NCI-H774 (cell line): ENCODE data around the gene PCDHGB5.
"Not testable (repeated sequence)": the region's sequence is repeated elsewhere in the genome, so short reads cannot be mapped to it uniquely, and the experiment has no call there.

Experiments
- DNase-seq: peaks from one replicate; lab custom pipeline; 2025; lab: John Stamatoyannopoulos, UW

Gene PCDHGB5

DNA sequence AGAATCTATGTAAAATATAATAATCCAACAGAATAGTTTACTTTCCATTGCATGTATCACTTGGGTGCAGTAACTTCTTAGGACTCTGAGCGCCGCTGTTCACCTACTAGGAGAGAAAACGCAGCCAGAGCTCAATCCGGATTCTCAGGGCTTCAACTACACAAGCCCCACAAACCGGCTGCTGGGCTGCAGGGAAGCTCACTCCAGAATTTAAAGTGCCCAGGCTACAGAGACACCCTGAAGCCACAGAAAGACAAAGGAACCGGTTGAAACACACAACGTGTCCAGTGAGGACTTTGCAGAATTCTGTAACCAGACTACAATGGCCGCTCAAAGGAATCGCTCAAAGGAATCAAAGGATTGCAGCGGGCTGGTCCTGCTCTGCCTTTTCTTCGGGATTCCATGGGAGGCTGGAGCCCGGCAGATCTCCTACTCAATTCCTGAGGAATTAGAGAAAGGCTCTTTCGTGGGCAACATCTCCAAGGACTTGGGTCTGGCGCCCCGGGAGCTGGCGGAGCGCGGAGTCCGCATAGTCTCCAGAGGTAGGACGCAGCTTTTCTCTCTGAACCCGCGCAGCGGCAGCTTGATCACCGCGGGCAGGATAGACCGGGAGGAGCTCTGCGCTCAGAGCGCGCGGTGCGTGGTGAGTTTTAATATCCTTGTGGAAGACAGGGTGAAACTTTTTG, 15.2 kb downstream of the PCDHGB5 start, which contains the start of gene PCDHGA10:
Gene PCDHGA10, plus strand, starts transcription at position 134 of the 686 bp plus-strand sequence. Its CDS starts 189 bp downstream, at position 323.
- DNase-seq = no peak

- DNase-seq = no peak
Observed at GRCh38 chr5:141413540-141414069, 15.9 kb downstream of the PCDHGB5 start.

DNA sequence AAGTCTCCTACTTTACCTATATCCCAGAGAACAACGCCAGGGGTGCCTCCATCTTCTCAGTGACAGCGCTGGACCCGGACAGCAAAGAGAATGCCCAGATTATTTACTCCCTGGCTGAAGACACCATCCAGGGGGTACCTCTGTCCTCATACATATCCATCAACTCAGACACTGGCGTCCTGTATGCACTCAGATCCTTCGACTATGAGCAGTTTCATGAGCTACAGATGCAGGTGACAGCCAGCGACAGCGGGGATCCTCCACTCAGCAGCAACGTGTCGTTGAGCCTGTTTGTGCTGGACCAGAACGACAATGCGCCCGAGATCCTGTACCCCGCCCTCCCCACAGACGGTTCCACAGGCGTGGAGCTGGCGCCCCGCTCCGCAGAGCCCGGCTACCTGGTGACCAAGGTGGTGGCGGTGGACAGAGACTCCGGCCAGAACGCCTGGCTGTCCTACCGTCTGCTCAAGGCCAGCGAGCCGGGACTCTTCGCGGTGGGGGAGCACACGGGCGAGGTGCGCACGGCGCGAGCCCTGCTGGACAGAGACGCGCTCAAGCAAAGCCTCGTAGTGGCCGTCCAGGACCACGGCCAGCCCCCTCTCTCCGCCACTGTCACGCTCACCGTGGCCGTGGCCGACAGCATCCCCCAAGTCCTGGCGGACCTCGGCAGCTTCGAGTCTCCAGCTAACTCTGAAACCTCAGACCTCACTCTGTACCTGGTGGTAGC, 17.0 kb downstream of the PCDHGB5 start:
- not testable (repeated sequence) for DNase-seq

GRCh38 chr5:141415275-141415618, 17.5 kb downstream of the PCDHGB5 start:
- not testable (repeated sequence) for DNase-seq

GRCh38 chr5:141417494-141418172, 19.9 kb downstream of the PCDHGB5 start, which contains the start of gene PCDHGB7:
Gene PCDHGB7 (plus strand): TSS chr5:141417677. CDS start chr5:141417860, 183 bp downstream.
- DNase-seq = peak; percentile 63

DNA sequence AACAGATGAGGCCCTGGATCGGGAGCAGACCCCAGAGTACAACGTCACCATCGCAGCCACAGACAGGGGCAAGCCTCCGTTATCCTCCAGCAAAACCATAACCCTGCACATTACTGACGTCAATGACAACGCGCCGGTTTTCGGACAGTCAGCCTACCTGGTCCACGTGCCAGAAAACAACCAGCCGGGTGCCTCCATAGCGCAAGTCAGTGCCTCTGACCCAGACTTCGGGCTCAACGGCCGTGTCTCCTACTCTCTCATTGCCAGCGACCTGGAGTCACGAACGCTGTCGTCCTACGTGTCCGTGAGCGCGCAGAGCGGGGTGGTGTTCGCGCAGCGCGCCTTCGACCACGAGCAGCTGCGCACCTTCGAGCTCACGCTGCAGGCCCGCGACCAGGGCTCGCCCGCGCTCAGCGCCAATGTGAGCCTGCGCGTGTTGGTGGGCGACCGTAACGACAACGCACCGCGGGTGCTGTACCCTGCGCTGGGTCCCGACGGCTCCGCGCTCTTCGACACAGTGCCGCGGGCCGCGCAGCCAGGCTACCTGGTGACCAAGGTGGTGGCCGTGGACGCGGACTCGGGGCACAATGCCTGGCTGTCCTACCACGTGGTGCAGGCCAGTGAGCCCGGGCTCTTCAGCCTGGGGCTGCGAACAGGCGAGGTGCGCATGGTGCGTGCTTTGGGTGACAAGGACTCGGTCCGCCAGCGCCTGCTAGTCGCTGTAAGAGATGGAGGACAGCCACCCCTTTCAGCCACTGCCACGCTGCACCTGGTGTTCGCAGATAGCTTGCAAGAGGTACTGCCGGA, 21.5 kb downstream of the PCDHGB5 start:
- DNase-seq = no peak

DNA sequence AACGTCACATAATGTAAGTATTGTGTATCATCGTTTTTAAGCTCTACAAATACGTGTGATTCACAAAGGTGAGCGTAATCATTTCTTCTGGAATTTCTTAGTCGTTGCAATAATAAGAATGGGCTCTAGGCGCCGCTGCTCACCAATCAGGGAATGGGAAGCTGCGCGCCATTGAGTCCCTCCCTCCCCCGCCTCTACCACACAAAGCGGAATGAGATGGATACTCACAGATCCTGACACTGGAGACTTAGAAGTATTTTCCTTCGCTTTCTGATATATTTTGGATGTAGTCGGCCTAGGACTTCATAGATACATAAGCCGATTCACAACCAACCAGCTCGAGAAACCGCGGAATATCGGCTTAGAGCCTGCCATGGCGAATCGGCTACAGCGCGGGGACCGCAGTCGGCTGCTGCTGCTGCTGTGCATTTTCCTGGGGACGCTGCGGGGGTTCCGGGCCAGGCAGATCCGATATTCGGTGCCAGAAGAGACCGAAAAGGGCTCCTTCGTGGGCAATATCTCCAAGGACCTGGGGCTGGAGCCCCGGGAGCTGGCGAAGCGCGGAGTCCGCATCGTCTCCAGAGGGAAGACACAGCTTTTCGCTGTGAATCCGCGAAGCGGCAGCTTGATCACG, 23.2 kb downstream of the PCDHGB5 start, which contains the start of gene PCDHGA11:
Gene PCDHGA11, plus strand, starts transcription at position 197 of the 634 bp plus-strand sequence. Its CDS starts 177 bp downstream, at position 374.
- DNase-seq = no peak

DNA sequence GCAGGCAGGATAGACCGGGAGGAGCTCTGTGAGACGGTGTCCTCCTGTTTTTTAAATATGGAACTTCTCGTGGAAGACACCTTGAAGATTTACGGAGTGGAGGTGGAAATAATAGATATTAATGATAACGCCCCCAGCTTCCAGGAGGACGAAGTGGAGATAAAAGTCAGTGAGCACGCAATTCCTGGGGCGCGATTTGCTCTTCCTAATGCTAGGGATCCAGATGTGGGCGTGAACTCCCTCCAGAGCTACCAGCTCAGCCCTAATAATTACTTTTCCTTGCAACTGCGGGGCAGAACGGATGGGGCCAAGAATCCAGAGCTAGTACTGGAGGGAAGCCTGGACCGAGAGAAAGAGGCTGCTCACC, 23.7 kb downstream of the PCDHGB5 start:
- no peak for DNase-seq

- no peak for DNase-seq
Observed at GRCh38 chr5:141422742-141423291, 25.1 kb downstream of the PCDHGB5 start.

DNA sequence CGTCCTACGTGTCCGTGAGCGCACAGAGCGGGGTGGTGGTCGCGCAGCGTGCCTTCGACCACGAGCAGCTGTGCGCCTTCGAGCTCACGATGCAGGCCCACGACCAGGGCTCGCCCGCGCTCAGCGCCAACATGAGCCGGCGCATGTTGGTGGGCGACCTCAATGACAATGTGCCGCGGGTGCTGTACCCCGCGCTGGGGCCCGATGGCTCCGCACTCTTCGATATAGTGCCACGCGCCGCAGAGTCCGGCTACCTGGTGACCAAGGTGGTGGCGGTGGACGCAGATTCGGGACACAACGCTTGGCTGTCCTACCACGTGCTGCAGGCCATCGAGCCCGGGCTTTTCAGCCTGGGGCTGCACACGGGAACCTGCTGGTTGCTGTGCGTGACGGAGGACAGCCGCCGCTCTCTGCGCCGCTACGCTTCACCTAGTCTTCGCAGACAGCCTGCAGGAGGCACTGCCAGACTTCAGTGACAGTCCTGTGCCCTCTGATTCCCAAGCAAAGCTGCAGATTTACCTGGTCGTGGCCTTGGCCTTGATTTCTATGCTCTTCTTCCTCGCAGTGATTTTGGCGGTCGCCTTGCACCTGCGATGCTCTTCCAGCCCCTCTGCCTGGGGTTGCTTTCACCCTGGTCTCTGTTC, 30.2 kb downstream of the PCDHGB5 start:
- DNase-seq = no peak

DNA sequence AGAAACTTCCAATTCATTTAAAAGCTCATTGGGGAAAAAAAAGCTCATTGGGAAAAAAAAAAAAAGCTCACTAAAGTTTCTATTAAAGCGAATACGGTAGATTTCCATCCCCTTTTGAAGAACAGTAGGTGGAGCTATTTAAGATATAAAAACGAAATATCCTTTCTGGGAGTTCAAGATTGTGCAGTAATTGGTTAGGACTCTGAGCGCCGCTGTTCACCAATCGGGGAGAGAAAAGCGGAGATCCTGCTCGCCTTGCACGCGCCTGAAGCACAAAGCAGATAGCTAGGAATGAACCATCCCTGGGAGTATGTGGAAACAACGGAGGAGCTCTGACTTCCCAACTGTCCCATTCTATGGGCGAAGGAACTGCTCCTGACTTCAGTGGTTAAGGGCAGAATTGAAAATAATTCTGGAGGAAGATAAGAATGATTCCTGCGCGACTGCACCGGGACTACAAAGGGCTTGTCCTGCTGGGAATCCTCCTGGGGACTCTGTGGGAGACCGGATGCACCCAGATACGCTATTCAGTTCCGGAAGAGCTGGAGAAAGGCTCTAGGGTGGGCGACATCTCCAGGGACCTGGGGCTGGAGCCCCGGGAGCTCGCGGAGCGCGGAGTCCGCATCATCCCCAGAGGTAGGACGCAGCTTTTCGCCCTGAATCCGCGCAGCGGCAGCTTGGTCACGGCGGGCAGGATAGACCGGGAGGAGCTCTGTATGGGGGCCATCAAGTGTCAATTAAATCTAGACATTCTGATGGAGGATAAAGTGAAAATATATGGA, 32.8 kb downstream of the PCDHGB5 start, which contains the start of gene PCDHGA12:
Gene PCDHGA12, plus strand, starts transcription at position 176 of the 782 bp plus-strand sequence. Its CDS starts 253 bp downstream, at position 429.
- DNase-seq = no peak

DNA sequence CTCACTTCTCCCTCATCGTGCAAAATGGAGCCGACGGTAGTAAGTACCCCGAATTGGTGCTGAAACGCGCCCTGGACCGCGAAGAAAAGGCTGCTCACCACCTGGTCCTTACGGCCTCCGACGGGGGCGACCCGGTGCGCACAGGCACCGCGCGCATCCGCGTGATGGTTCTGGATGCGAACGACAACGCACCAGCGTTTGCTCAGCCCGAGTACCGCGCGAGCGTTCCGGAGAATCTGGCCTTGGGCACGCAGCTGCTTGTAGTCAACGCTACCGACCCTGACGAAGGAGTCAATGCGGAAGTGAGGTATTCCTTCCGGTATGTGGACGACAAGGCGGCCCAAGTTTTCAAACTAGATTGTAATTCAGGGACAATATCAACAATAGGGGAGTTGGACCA, 33.5 kb downstream of the PCDHGB5 start:
- no peak for DNase-seq

DNA sequence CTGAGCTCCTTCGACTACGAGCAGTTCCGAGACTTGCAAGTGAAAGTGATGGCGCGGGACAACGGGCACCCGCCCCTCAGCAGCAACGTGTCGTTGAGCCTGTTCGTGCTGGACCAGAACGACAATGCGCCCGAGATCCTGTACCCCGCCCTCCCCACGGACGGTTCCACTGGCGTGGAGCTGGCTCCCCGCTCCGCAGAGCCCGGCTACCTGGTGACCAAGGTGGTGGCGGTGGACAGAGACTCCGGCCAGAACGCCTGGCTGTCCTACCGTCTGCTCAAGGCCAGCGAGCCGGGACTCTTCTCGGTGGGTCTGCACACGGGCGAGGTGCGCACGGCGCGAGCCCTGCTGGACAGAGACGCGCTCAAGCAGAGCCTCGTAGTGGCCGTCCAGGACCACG, 34.6 kb downstream of the PCDHGB5 start:
- not testable (repeated sequence) for DNase-seq

DNA sequence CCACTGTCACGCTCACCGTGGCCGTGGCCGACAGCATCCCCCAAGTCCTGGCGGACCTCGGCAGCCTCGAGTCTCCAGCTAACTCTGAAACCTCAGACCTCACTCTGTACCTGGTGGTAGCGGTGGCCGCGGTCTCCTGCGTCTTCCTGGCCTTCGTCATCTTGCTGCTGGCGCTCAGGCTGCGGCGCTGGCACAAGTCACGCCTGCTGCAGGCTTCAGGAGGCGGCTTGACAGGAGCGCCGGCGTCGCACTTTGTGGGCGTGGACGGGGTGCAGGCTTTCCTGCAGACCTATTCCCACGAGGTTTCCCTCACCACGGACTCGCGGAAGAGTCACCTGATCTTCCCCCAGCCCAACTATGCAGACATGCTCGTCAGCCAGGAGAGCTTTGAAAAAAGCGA, 35.0 kb downstream of the PCDHGB5 start:
- DNase-seq = not testable (repeated sequence)

- DNase-seq = no peak
Observed at GRCh38 chr5:141434006-141434405, 36.3 kb downstream of the PCDHGB5 start.

DNA sequence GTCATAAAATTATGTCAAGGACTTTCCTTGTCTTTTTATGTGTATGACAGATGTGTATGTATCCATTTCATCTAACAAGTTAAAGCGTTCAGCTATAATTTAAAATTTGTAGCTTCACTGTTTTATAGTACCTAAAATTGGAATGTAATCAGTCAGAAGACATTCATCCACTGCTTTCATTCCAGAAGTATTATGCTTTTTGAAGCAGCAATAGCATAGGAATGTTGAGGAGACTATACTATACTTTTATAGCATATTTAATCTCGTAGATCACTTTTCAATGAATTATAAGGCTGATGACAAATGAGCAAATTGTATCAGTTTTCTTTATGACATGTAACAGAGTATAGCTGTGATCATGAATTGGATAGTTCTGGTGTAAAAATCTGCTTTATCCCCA, 39.5 kb downstream of the PCDHGB5 start:
- DNase-seq = no peak

DNA sequence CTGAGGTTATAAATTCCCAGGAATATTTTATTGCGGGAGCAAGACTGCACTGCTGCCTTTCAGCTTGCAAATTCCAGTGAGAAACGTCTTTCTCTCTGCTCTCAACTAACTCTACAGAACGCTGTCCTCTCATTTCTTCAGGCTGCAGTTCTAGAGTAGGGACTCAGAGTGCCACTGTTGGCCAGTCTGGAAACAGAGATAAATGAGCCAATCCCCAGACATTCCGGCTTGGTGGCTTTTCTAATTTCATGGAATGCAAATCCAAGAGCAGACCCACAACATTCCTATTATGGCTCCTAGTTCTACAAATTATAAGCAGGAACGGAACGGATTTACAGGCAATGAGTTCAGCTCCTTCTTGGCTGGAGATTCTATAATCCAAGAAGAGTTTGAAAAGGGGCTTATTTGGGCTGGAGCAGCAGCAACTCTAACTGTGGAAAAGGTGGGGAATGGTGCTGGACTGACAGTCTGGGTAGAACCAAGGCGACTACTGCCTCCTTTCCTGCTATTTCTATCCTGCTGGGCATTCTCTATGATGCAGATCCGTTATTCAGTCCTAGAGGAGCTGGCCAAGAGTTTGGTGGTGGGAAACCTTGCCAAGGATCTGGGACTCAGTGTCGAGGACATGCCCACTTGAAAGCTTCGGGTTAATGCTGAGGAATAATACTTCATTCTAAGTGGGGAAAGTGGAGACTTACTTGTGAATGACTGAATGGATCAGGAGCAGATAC, 41.8 kb downstream of the PCDHGB5 start:
- DNase-seq = no peak

- DNase-seq = no peak
Observed at GRCh38 chr5:141440341-141440740, 42.6 kb downstream of the PCDHGB5 start.
